Tibial nerve (tissue), 4 donors: Measurements from ENCODE around the gene KIF1B.

ENCODE experiments used
- CTCF ChIP-seq, 5 experiments: fragments of 200-600 bp in 3 of 5; fragments of 450-650 bp in 2 of 5; sonication (generic) in 3 of 5; IDR thresholded peaks; one replicate each; pipeline ENCODE4 v1.5.1; 2016 to 2019; ENCODE audit warnings: antibody characterized with exemption in 5 of 5, mild to moderate bottlenecking in 3 of 5, moderate library complexity in 2 of 5
- EP300 ChIP-seq, 2 donors: sonication (generic); formaldehyde crosslinking; IDR thresholded peaks; one replicate each; pipeline ENCODE4 v1.6.1; 2017; ENCODE audit warnings: antibody characterized with exemption in 2 of 2, mild to moderate bottlenecking in 1 of 2

DNA sequence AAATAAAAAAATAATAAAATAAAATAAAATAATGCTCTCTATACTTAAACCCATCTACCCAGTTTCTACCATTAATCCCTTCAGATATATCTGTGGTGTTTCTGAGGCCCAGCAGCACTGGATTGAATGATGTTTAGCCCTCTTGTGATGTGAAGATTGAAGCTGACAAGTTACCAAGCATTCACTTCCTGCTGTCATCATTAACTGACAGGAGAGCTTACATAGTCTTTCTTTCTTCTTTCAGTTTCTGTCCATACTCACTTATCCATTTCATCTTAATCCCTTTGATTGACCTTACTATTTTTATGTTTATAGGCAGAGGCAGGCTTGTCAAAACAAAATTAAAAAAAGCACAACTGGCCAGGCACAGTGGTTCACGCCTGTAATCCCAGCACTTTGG lies 149.7 kb downstream of the KIF1B start:
- TF ChIP-seq CTCF (IDR thresholded peaks at IDR 0.05) (no peak), EP300 (IDR thresholded peaks at IDR 0.05) (no peak)
